ENCODE measurements around the gene EGFL6.
"Not testable (repeated sequence)": the region's sequence is repeated elsewhere in the genome, so short reads cannot be mapped to it uniquely, and the experiment has no call there.

EGFL6 gene

DNA sequence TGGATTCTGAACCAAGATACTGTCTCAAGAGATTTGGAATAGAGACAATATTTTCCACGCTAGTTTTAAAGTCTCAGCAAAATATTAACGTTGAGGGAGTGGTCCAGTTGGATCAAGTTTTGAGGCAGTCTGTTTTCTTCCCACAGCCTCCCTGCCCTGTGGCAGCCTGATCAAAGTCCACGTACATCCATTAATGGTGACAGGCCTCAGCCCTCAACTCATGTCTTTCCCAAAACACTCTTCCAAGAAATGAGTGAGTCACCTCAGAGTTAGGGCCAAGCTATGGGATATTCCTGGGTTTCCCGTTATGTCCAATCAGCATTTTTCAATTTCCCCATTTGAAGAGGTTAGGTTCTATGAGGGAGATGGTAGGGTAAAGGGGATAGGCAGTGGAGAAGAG, 28.5 kb downstream of the EGFL6 start:
- DNase-seq, result no peak

DNA sequence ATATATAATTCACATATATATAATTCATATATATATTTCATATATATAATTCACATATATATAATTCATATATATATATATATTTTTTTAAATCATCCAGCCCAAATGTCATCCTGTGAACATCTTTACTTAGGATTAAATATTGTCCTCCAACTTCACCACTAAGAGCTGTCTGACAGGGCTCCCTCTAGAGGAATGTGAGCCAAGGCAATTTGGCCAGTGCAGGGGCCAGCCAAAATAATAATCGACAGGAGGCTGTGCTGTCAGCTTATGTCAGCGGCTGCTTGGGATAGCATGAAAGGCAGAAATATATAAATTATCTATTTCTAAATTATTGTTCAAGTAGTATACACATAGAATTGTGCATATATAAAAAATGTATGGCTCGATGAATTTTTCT, 29.5 kb downstream of the EGFL6 start:
- DNase-seq, result no peak

DNA sequence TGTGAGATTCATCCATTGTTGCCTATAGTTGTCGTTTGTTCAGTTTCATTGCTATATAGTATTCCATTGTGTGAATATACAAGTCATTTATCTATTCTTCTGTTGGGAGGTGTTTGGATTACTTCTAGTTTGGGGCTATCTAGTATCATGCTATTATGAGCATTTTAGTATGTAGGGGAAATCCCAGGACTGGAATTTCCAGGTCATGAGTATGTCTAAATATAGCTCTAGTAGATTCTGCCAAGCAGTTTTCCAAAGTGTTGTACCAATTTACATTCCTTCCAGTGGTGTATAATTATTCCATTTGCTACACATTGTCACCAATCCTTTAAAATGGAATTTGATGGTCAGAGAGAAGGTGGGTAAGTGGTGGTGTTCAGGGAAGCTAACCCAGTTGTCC, 30.1 kb downstream of the EGFL6 start:
- no peak for DNase-seq

DNA sequence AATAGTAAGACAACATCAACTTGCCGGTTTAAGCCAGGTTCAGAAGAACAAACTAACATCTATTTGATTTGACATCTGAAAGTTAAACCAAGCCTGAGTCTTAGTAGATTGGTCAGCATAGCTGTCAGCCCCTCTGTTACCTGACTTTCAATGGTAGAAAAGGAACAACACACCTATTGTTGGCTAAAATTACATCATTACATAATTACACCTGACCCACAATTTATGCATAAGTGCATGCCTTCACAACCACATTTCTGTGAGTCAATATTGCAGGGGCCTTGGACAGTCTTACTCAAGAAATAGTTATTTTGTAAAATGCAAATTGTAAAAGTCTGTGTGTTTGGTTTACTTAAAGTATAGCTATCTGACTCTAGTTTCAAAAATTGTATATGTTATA, 36.2 kb downstream of the EGFL6 start:
- DNase-seq, result no peak

DNA sequence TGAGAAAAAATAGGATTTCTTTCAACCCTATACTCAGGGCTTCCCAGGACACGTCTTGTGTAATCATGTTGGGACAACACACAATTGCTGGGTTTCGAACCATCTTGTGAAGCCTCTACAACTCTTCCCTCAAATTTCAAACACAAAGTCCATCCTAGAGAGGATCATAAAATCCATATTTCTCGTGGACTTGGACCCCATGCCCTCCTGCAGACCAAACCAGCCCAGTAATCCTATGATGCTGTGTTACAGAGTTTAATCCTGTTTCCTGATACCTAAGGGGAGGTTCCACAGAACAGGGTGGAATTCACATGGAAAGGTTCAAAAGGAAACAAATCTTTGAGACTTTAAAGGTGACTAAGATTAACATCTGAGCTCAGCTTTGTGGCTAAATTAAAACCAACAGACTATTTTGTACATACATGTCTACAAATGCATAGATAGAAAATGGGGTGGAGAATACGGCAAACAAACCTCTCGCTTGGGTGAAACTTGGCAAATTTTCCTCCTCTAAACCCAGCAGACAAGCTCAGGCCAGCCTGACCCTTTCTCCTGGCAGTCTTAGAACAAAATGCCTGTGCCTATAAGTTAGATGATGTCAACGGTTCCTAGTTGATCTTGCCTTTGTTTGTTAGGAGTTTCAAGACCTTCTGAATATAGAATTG, 38.1 kb downstream of the EGFL6 start:
- DNase-seq, result no peak

DNA sequence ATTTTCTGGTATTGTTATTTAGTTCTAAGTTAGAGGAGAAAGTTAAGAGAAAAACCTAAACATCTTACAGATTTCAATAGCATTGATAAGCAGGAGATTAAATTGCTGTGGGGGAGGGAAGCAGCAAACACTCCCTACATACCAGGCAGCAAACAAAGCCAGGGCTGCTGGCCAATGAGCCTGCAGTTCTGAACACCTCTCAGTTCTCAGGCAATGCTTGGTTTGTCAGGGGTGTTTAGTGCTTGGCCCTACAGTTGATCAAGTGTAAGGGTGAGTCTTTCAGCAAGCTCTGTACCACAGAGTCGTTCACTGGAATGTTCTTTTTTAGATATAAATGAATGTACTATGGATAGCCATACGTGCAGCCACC, 38.6 kb downstream of the EGFL6 start:
- no peak for DNase-seq

DNA sequence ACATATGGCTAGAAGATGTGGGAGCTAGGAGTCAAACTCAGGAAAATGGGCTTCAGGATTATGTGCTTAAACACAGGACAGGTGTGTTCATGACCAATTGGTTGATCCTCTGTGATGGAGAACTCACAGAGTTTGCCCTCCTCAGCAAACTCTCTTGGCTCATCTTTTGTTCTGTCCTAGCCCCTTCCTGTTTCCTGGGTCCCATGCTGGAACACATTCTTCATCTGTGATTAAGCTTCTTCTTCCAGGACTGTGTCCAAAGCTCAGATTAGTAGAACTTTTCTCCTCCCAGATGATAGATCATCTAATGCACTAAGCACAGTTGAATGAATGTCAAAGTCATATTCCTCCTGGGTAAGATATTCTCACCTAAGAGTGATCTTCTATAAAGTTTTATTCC, 44.8 kb downstream of the EGFL6 start:
- no peak for DNase-seq

DNA sequence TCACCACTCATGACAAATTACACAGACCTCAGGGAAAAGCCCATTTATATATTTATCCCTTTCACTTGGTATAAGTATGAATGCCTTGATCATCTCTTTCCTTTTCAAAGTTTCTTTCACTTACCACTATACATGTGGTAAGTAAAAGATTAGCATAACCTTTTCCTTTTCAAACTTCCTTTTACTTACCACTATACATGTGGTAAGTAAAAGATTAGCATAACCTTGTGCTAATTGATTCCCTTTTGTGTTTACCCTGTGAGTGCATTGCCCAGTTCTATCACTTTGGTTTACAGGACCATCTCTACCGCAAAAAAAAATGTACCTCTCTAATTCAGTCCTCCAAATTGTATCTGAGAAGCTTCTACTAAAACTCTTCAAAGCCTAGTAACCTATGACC, 50.8 kb downstream of the EGFL6 start:
- DNase-seq, result no peak

DNA sequence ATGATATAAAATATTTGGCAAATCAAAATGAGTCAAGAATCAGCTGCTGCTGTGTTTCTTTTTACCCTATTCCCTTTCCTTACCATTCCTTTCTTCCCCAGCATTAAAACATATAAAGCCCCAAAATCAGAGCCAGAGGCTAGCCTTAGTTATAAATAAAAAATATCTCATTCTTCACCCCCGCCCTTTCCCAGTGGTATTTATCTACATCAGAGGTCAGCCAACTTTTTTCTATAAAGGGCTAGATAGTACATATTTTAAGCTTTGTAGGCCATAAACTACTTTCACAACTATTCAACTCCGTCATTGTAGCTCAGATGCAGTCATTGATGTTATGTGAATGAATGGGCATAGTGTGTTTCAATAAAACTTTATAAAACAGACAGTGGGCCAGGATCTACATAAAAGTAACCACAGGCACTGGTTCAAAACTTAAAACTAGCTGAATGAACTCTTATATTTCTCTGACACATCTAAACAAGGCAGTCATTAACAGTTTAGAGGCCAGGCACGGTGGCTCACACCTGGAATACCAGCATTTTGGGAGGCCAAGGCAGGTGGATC, 53.1 kb downstream of the EGFL6 start:
- DNase-seq, result no peak

DNA sequence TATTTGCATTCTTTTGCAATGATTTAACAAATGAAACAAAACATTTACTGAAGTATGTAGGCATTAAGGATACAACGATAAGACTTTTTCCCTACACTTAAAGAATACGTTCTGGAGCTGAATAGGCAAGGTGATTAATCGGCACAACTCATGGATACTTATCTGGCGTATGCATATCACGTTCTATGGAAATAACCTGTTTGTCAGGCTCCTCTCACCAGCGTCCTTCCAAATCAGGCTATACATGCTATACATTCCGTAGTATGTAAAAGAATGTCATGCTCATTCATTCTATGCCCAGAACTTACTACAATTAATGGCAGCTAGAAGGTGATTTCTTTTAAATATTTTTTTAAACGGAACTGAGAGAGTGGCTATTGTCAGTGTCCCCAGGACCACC, 57.9 kb downstream of the EGFL6 start:
- DNase-seq, result no peak

DNA sequence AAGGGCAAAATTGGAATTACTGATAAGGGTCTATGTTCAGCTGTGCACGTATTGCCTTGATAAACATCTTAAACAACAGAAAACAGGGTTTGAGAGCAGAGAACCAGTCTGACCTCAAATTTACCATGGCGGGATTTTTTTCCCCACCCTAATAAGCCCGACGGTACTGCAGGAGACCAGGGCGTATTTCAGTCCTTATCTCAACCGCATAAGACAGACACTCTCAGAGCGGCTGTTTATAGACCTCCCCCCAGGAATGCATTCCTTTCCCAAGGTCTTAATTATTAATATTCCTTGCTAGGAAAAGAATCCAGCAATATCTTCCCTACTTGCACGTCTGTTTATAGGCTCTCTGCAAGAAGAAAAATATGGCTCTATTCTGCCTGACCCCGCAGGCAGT, 67.8 kb downstream of the EGFL6 start:
- not testable (repeated sequence) for DNase-seq

DNA sequence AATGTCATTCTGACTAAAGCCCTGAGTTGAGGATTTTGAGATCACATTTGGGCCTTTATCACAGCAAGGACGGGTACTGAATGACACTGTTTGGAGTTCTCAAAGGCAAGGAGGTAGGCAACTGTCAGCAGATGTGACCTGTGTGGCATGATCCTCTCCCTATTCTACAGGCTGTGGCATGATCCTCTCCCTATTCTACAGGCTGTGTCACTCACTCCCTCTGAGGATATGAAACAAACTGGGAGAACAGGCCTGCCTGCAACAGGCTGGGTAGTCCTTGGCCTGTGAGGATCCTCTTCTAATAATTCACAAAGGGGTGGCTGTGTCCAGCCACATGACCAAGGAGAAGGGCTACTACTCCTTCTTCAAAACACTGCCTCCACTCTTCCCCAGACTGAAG, 68.6 kb downstream of the EGFL6 start:
- DNase-seq, result no peak

DNA sequence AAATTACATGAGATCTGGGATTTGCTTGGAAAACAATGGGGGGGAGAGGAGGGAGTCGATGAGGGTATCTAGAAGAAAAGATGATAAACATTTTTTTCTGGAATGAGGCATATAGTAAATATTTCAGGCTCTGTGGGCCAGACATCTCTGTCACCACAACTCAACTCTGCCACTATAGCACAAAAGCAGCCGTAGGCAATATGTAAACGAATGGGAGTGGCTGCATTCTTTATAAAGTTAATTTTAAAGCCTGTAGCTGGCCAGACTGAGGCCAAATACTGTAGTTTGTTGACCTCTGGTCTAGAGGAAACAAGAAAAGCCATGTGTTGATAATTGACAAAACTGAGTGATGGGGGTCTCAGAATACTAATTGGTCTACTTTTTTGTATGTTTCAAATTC, 69.4 kb downstream of the EGFL6 start:
- DNase-seq, result no peak

DNA sequence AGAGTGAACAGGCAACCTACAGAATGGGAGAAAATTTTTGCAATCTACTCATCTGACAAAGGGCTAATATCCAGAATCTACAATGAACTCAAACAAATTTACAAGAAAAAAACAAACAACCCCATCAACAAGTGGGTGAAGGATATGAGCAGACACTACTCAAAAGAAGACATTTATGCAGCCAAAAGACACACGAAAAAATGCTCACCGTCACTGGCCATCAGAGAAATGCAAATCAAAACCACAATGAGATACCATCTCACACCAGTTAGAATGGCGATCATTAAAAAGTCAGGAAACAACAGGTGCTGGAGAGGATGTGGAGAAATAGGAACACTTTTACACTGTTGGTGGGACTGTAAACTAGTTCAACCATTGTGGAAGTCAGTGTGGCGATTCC, 72.3 kb downstream of the EGFL6 start:
- DNase-seq, result not testable (repeated sequence)

DNA sequence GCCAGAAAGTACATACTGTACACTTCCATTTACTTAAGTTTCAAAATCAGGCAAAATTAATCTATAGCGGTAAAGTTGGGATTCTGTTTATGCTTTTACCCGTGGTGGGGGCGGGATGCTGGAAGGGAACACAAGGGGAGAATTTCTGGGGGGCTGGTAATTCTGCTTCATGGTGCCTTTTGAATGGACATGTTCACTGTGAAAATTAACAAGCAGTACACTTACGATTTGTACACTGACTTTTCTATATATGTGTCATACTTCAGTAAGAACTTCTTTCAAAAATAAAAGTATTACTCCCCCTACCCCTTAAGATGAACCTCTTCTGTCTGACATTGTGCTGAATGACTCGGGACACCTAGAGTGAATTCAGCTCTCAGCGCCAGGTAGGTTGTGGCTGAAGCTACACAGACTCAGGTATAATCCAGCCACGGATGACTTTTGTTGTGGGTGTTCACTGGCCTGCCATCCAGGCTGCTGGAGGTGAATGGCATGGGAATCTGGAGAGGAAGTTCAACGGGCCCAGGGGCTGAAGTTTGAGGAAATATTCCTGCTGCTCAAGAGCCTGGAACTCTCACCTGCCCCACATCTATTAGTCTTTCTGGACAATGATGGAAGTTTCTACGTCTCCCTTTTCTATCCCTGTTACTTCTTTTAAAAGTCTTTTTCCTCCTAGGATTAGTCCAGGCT, 76.2 kb downstream of the EGFL6 start:
- DNase-seq, result no peak

DNA sequence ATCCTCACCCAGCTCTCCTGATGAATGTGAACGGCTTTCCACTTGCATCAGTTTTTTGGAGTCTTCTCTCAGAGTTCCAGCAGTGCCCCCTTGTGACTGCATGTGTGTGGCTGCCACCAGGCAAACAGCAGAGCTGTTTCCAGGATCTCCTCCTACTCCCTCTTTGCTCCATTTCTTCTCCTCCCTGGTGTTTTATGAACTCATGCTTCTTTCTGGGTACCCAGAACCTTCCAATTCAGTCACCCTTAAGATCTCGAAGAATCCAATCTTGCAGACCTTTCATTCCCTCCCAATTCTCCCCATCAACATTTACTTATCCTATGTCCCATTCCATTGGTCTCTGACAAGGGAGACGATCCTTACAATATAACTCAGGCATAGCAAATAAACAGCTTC, 76.8 kb downstream of the EGFL6 start:
- peak; percentile 38 to 57 for DNase-seq

DNA sequence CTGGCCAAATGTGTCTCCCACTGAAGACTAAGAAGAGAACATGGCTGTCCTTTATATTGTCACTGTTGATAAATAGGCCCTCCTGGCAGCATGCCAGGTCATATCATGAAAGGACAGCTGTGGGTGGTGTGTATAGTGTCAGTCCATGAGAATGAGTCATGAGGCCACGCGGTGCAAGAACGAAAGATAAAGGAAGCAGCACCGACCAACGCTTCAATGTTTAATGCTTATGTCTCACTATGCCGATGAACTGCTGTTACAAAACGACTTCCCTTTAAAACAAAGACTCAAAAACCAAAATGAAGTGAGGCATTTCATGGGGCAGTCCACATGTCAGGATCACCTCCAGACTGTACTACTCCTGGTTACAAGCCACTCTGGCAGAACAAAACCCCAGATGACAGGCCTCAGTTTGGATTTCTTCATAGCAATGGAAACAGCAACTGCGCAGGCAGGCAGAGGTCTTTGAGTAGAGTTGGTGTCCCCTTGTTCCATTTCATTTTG, 78.4 kb downstream of the EGFL6 start:
- peak in 1 of 2 experiments; percentile 34 for DNase-seq

DNA sequence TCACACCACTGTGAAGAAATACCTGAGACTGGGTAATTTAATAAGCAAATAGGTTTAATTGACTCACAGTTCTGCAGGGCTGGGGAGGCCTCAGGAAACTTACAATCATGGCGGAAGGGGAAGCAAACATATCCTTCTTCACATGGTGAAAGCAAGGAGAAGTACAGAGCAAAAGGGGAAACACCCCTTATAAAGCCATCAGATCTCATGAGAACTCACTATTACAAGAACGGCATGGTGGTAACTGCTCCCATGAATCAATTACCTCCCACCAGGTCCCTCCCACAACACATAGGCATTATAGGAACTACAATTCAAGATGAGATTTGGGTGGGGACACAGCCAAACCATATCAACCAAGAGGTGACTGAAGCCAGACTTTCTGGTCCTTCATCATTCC, 78.9 kb downstream of the EGFL6 start:
- DNase-seq, result not testable (repeated sequence)

DNA sequence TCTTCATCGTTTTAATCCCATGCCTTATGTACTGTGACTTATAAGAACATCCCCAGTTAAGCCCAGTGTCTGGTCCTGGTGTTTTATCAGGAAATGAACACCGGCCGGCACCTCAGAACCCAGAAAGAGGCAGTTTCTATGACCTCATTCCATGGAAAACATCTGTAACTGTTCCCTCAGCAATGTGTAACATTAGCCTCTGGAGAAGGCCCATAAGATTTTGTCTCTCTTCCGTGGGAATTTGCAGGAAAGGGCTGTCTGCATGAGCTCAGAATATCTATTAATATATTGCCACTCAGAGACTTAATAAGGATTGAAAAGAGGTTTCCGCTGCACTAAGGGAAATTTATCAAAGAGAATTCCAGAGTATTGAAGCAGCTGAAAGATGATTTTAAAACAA, 80.4 kb downstream of the EGFL6 start:
- no peak for DNase-seq

DNA sequence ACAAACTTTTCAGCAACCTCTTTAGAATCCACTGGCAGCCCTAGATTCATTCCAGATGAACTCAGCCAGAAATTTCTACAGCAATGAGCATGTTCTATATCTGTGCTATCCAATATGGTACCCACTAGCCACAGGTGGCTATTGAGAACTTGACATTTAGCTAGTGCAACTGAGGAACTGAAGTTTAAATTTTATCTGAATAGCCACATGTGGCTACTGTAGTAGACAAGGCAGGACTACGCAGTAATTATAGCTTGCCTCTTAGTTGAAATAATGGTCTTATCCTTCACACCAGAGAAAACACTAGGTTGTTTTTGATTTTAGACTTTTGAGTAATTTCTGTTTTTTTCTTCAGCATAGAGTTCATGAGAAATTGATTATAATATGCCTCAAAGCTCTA, 80.9 kb downstream of the EGFL6 start:
- DNase-seq, result no peak

DNA sequence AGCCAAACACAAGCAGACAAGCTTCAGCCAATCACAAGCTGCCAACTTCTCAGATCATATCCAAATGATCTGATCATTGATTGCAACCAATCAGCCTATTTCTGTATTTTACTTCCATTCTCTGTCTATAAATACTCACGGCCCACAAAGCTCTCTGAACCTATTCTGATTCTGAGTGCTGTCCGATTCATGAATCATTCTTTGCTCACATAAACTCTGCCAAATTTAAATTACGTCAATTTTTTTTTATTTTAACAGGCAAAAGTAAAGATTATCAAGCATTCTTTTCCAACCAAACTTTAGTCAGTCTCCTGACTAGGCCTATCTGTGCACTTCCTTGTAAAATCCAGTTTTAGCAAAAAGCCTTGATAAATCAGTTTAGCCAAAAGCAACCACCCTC, 81.7 kb downstream of the EGFL6 start:
- DNase-seq, result no peak

DNA sequence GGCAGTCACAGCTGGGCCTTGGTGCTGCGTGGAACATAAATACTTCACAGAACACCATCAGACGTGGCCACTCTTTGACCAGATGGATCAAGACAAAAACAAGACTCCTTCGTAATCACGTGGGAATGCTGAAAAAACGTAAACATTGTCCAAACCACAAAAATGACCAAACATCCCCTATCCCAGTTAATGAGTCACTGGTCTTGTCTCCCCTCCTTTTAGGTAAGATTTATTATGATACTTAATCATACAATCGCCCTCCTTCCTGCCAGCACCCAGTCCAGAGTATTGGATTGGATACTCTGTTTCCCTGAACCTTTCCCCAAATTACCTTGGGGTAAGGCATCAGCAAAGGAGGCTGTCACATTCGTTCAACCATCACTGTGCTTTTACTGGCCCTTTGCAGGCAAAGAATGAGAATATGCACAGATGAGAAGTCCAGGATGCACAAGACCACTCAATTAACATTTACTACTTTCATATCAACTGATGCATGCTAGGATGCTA, 82.9 kb downstream of the EGFL6 start:
- DNase-seq, result no peak

DNA sequence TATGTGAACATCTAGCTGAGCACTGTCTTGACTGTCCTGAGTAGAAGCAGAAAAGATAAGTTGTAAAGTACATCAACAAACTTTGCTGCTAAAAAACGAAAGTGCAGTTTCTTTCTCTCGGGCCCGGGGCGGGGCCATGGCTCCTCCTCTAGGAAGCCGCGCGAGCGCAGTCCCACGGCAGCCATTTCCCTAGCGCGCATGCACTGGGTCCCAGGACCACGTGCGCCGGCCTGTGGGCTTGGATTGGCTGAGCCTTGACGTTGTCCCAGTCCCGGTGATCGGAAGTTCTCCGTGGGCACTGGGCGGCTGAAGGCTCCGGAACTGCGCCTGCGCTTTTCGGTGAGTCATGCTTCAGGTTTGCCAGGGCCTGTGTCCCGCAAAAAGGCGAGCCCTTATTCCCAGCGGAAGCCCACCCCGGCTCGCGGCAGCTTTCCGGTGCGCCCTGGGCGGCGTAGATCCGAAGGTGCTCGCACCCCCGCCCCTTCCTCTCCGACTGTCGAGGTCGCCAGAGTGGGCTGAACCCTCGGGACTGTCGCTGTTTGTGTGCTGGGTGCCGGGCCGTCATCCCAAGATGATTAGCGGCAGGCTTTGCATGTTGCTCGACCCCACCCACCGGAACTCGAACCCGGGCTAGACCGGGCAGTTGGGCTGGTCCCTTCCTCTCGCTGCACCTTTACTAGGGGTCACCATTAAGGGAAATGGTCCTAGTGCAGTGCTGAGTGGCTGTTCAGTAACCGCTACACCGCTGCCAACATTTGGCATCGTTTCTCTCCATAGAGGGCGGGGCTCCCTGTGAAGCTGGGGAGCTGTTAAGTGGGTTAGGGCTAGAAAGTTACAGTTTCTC, 83.7 kb downstream of the EGFL6 start, which contains the start of gene TCEANC:
TSS of gene TCEANC (plus strand) at position 292 of the 844 bp plus-strand sequence. CDS start 9,368 bp downstream, outside the sequence.
- peak; percentile 96 to 98 for DNase-seq
